HG02870 (cell line): ENCODE data around the gene NCOA1.
"Not testable (repeated sequence)": the region's sequence is repeated elsewhere in the genome, so short reads cannot be mapped to it uniquely, and the experiment has no call there.

Source experiments
- ATAC-seq: cut with Tn5 transposase; IDR thresholded peaks from one replicate; pipeline ENCODE4 v1.9.1; 2021; ENCODE audit warnings: mild to moderate bottlenecking, moderate library complexity; ENCODE audit not compliant: unreplicated experiment

Gene NCOA1

DNA sequence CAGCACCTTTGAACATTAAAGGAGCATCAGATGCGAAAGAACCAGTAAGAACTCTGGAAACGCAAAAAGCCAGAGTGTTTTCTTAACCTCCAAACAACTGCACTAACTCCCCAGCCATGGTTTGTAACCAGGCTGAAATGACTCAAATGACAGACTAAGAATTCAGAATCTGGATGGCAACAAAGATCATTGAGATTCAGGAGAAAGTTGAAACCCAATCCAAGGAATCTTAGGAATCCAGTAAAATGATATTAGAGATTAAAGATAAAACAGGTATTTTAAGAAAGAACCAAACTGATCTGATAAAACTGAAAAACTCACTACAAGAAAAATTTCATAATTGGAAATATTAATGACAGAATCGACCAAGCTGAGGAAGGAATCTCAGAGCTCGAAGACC lies 185.4 kb downstream of the NCOA1 start:
- no peak for ATAC-seq

DNA sequence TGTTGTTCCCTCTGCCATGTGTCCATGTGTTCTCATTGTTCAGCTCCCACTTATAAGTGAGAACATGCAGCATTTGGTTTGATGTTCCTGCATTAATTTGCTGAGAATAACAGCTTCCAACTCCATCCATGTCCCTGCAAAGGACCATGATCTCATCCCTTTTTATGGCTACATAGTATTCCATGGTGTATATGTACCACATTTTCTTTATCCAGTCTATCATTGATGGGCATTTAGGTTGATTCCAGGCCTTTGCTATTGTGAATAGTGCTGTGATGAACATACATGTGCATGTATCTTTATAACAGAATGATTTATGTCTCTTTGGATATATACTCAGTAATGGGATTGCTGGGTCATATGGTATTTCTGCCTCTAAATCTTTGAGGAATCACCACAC lies 187.0 kb downstream of the NCOA1 start:
- not testable (repeated sequence) for ATAC-seq

DNA sequence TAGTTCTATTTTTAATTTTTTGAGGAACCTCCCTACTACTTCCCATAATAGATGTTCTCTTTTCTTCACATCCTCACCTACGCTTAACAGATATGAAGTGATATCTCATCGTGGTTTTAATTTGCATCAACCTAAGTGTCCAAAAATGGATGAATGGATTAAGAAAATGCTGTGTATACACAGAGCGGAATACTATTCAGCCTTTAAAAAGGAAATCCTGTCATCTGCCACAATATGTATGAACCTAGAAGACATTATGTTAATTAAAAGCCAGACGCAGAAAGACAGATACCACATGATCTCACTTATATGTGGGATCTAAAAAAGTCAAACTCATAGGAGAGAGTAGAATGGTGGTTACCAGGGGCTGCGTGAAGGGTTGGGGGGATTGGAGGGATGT lies 189.1 kb downstream of the NCOA1 start:
- ATAC-seq: no peak

DNA sequence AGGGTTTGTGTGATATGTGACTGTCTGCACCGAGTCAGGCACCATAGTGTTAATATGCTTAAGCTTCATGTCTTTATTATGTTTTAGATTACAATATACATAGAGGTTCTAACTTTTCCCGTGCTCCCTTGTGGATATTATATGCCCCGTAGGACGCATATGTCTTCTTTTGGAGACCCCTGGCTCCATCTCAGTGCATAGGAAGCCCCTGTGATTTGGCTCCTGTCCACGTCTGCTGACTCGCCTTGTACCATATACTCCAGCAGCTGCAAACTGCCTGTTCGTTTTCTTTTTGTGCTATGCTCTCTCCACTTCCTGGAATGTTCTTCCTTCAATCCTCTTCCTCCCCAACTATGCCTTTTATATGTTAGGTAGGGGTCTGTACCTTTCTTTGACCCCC lies 191.2 kb downstream of the NCOA1 start:
- ATAC-seq: no peak

DNA sequence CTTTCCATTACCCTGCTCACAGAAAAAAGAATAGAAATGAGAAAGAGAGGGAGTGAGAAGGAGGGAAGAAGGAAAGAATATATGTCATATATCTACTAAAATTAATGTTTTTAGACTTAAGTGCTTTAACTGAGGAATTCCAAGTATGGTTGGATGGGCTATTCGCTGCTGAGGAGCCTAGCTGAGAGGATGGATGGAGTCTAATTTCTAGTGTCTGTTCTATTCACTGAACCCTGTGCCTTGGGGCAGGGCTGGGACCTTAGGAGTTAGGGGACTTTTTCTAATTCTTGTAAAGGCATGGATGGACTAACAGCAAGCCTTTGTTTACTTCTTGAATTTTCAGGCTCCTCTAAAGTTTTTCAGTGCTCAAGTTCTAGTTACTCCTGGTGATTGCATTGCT lies 192.4 kb downstream of the NCOA1 start:
- ATAC-seq: no peak

DNA sequence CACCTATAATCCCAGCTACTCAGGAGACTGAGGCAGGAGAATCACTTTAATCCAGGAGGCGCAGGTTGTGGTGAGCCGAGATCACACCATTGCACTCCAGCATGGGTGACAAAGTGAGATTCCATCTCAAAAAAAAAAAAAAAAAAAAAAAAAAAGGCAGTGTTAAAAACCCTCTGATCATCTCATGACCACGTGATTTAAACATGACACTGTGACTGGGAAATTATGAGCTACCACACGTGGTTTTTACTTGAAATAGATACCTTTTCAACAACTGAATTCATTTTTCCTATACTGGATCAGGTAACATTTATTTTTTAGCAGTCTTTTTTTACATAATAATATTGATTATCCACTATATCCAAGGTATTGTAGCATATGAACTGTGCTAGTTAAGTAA lies 199.5 kb downstream of the NCOA1 start:
- ATAC-seq: no peak

DNA sequence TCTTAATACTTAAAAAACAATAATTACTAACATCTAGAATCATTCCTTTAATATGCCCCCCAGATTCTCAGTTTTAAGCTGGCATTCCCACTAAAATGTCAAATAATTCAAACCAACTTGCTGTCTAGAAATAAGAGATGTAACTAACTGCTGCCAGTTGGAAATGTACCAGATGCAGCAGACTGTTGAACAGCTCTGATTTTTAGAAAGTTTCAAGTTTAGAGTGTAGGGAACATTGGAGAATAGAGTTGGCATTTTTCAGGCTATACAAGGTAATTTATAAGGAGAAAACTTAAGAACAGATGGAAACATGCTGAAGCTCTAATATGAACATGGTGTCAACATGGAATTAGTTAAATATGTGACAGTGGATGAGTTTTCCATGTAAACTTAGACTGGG lies 200.8 kb downstream of the NCOA1 start:
- no peak for ATAC-seq

DNA sequence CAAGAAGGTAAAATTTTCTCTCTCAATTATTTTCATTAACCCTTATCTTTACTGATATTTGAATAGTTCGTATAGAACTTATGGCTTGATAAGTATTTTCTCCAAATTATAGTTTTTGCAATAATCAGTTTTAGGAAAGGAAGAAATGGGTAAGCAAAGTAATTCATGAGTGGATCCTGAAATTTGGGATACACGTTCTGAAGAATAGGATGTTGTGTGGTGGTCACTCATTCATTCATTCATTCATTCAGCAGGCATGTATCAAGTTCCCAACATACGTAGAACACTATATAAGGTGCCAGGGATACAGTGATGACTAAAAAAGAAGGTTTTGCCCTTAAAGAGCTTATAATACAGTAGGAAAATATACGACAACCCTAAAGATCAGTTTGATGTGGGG lies 206.7 kb downstream of the NCOA1 start:
- ATAC-seq: no peak

DNA sequence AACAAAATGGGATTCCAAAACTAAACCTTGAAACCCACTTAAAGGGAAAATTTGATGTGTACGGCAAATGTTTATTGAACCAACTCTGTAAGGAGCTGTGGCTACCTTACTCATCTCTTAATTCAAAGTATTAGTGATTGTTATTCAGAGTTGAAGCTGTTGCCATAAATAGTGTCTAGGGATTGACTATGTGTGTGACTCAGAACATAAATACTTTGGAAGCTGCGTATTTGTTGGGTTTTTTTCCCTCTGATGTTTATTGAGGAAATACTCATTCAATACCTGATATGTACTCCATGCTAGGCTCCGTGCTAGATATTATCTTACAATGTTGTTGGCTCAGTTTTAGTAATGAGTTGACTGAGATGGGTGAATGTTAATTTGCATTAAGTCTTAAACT lies 211.7 kb downstream of the NCOA1 start:
- ATAC-seq: no peak

DNA sequence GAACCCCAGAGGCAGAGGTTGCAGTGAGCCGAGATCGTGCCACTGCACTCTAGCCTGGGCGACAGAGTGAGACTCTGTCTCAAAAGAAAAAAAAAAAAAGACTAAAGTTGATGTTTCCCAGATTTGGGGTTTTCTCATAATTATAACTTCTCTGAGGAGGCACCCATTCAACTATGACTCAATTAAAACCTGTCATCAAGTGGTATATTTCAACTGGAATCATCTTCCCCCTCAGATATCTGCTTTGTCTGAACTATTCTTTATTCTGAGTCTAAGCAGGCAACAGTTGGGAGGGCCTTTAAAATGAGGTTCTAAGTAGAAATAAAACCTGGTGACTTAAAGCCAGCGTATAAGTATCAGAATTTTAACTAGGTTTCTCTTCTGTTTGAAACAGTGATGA lies 213.6 kb downstream of the NCOA1 start:
- ATAC-seq: no peak

DNA sequence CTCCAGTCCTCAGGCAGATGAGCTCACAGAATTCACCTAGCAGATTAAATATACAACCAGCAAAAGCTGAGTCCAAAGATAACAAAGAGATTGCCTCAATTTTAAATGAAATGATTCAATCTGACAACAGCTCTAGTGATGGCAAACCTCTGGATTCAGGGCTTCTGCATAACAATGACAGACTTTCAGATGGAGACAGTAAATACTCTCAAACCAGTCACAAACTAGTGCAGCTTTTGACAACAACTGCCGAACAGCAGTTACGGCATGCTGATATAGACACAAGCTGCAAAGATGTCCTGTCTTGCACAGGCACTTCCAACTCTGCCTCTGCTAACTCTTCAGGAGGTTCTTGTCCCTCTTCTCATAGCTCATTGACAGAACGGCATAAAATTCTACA lies 216.1 kb downstream of the NCOA1 start:
- no peak for ATAC-seq

DNA sequence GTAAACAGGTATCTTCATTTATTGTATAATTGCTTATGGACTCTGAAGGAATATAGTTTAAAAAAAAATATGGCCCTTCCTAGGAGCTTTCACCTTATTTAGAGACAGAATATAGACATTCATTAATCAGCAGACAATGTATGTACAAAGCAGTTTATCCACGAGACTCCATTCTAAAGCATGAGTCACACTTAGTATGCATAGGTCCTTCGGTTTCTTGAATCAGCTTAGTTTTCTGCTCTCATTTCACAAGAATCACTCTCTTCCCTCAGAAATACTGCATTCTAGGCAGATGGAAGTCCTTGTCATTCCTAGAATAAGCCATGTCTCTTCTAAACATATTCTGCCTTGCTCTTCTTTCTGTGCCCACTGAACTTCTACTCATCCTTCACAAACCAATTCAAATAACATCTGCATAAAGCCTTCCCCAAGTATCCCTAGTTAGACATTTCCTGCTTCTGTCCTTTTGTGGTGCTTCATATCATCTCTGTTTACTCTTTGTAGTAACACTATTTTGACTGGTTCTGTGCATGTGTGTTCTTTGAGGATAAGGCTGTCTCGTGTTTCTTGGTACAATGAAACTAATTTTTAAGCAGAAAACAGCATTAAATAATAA lies 217.6 kb downstream of the NCOA1 start:
- ATAC-seq: no peak

DNA sequence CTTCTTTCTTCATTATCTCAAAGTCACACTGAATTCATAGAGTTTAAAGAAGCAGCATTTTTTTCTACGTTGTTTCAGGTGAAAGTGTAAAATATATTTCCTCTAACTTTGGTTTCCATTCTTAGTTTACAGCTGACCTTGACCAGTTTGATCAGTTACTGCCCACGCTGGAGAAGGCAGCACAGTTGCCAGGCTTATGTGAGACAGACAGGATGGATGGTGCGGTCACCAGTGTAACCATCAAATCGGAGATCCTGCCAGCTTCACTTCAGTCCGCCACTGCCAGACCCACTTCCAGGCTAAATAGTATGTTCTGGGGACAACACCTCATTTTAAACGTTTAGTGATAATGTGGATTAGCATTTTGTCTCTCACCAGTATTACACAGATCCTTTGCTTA lies 219.8 kb downstream of the NCOA1 start:
- no peak for ATAC-seq

DNA sequence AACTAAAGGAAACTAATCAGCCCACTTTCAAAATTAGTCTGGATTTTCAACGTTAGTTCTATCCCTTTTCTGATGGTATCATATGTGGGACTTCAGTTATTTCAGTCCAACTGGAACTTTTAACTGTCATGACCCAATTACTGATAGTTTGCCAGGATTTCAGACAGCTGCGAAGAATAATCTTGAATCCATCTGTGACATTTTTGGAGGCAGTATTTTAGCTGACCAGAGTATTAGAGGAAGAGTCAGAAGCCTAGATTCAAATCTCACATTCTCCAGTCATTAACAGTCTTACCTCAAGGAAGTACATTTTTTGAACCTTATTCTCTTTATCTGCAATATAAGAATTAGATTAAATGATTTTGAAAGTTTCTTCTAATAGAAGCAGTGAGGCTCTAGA lies 220.8 kb downstream of the NCOA1 start:
- no peak for ATAC-seq

DNA sequence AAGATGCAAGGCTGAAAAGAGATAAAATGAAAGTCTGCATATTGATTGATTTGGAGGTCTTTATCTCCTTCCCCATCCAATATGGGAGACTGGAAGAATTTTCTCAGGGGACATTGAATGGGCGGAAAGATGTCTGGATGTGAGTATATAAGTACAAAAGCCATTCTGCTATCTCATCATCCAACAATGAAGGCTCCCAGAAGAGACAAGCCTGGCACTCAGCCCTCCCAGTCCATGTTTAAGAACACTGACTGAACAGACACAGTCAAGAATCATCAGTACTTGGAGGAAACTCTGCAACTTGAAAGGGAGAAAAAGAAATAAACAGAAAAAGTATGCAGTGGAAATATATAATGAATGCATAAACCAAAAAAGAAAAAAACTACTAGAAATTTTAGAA lies 221.2 kb downstream of the NCOA1 start:
- no peak for ATAC-seq

DNA sequence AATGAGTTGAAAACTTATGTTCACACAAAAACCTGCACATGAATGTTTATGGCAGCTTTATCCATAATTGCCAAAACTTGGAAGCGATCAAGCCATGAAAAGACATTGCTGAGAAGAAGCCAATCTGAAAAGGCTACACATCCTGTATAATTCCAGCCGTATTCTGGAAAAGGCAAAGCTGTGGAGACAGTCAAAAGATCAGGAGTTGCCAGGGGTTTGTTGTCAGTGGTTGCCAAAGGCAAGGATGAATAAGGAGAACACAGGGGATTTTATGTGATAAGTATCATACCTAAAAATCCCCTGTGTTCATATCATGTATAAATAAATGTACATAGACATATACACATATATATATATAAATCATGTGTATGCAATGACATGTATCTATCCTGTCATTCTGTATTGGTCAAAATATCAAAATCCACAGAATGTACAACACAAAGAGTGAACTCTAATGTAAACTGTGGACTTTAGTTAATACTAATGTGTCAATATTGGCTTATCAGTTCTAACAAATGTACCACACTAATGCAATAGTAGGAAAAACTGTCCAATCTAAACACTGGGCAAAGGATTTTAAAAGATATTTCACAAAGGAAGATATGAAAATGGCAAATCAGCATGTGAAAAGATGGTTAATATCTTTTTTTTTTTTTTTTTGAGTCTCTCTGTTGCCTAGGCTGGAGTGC lies 226.4 kb downstream of the NCOA1 start:
- ATAC-seq: no peak

DNA sequence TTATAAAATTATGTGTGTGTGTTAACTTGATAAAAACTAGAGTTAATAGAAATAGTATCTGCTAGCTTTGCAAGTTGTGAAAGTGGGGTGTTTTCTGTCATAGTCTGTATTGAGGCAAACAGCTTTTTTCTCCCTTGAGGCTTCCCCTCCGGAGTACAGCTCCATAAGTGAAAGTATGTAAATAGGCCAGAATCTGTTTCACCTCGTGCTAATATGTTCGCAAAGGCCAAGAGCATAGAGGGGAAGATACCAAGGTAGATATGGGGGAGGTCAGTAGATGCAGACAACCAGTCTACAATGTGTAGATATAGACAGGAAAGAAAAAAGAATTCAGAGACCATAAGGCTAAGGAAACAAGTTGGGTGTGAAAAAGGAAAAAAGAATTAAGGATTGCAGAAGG lies 229.3 kb downstream of the NCOA1 start:
- ATAC-seq: peak; percentile 90

DNA sequence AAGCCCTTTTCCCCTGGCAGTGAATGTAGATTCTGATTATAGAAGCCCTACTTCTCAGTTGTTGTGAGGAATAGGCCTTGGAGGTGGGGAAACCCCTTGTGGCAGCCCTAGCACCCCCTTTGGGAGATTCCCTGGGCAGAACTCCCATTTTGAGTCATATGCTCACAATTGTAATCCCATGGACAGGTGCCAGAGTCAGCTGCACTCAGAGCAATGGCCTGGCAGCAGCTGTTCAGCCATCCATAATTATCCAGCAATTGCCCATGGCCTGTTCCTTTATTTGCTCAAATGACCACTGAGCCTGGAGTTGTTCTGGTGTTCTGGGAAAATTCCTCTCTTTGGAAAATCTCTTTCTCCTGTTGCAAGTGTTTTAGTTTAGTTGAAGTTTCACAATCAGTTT lies 230.4 kb downstream of the NCOA1 start:
- ATAC-seq: no peak

DNA sequence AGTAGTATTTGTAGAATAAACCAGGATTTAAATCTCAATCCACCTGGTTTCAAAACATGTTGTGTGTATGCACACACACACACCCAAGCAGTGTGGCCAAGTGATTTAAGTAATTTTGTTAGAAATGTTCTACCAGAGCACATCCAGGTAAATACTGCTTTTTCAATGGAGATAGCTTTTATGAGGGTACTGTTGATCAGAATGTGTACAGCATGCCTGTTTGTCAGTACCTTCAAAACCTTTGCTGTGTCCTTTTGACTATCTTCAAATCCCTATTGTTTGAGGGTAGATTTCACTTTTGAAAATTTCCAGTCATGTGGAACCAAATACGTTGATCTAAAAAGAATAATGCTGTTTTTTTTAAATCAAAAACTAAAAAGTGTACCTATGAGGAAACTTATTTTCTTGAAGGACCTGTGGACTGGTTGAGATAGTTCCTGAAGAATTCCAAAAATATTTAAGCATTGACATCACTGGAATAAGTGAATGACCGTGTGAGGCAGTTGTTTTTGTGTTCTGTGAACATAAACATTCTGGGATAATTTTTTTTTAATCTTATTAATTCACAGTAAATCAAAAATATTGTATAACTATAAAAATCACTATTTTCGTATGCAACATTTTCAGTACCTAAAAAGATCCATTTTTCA lies 231.2 kb downstream of the NCOA1 start:
- ATAC-seq: no peak

DNA sequence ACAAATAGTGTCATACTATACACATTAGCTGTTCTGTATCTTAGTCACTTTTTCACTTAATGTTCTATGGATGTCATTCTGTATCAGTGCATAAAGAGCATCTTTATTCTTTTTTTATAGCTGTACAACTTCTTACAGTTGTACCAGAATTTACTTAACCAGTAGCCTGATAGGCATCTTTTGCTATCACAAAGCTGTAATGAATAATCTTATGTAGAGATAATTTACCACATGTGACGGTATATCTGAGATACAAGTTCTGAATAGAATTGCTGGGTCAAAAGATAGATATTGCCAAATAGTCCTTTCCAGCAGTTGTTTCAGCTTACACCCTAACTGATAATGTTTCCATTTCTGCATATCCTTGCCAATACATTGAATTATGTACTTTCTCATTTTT lies 232.1 kb downstream of the NCOA1 start:
- ATAC-seq: no peak

DNA sequence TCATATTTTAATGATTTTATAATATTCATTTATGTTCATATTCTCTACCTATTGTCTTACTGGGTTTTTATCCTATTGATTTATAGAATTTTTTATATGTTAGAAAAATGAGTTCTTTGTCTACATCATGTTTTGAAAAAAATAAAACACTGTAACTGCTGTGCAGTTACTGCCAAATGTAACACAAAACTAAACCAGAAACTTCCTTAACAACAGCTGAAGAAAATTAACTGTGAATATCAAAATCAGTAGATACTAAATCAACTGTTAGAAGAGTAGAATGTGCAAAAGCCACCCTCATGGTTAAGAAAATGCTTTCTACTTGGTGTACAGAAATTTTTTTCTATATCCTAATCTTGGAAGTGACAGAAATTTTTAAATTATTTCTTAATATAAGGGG lies 232.6 kb downstream of the NCOA1 start:
- ATAC-seq: no peak

DNA sequence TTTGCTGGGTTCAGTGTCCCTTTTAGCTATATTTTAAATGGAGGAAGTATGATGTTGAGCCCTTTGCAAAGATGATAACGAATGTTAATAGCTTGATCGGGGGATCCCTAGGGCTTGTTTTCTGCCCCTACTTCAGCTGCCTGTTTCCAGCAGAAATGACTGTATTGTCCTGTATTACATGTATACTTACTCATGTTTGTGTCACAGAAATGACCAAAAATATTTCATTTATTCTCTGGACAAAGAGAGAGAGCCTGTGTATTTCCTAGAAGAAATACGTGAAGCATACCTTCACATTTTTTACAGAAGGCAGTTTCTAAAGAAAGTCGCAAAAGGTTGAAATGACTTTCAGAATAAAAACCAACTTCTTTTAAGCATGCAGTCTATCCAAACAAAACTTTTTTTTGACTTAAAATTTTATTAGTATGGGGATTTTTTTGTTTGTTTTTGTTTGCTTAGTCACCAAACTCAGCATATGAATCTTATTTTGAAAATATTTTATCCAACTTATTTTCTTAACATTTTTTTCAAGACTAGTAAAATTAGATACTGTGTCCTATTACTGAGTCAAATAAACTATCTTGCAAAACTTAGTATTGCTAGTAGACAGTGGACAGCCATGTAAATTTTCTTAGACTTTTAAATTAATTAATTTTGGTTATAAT lies 233.2 kb downstream of the NCOA1 start:
- ATAC-seq: no peak
